GM12878 (cell line): Measurements from ENCODE around the gene MACROD2. TPM values are rescaled to one million over a fixed set of nuclear protein-coding genes. Genes with fewer than 3 reads are reported as not detected.

Experiments used
- ATAC-seq: fragments of 200-7000 bp; cut with Tn5 transposase; 3 replicates; pipeline ENCODE4 v1.9.1; 2020; ENCODE audit warnings: mild to moderate bottlenecking, moderate library complexity
- BruUV-seq: library from RNA; stranded (reverse); fragments of 400-500 nt; replicated peaks from 2 replicates; lab custom pipeline; 2021; lab: Mats Ljungman, UMichigan
- CTCF ChIA-PET: fragments of 300-600 bp; sonication (Branson Sonifier 250); formaldehyde crosslinking; extraction: SDS; loops from one replicate; lab custom pipeline; 2021; ENCODE audit warnings: inconsistent platforms; lab: Yijun Ruan, JAX
- POLR2A ChIA-PET: fragments of 350-600 bp; formaldehyde crosslinking; extraction: SDS; loops from one replicate; lab custom pipeline; 2021; ENCODE audit warnings: inconsistent platforms; lab: Charles Lee
- RAD21 ChIA-PET: fragments of 300-600 bp; sonication (Branson Sonifier 250); formaldehyde crosslinking; loops from one replicate; lab custom pipeline; 2023; ENCODE audit warnings: antibody characterized with exemption; ENCODE audit not compliant: unreplicated experiment; lab: Charles Lee
- SMC1A ChIA-PET: fragments of 300-600 bp; sonication (Branson Sonifier 250); formaldehyde crosslinking; loops from one replicate; lab custom pipeline; 2023; ENCODE audit not compliant: unreplicated experiment, uncharacterized antibody; lab: Charles Lee
- DNase-seq: peaks from one replicate; pipeline ENCODE4 v3.0.0-alpha.2; 2011; ENCODE audit warnings: low read depth, low spot score
- FAIRE-seq: peaks from 3 replicates; lab custom pipeline; 2011; peaks lifted over from hg19 to GRCh38; lab: Jason Lieb, UNC
- H2AFZ ChIP-seq: 2 replicates; pipeline ENCODE4 v1.6.0; 2011; ENCODE audit warnings: low read depth, low read length, control low read depth; ENCODE audit not compliant: control insufficient read depth
- H3K27ac ChIP-seq: 2 replicates; pipeline ENCODE4 v1.5.1; 2011; ENCODE audit warnings: control low read depth; ENCODE audit not compliant: control insufficient read depth, insufficient read depth
- H3K27me3 ChIP-seq, 2 experiments: replicated peaks in 1 of 2; 2 replicates each; pipeline versions ENCODE4 v1.6.0 to v1.6.1; 2011; ENCODE audit warnings: low read length in 1 of 2; ENCODE audit not compliant: control insufficient read depth in 2 of 2, insufficient read depth in 2 of 2
- H3K36me3 ChIP-seq, 2 experiments: 2 replicates each; pipeline ENCODE4 v1.5.1; 2011; ENCODE audit warnings: low read length in 1 of 2; ENCODE audit not compliant: control insufficient read depth in 2 of 2, insufficient read depth in 2 of 2
- H3K4me1 ChIP-seq: 2 replicates; pipeline ENCODE4 v1.6.1; 2011; ENCODE audit warnings: mild to moderate bottlenecking, low read length, moderate library complexity, mixed read lengths; ENCODE audit not compliant: control insufficient read depth, insufficient read depth
- H3K4me2 ChIP-seq: 2 replicates; pipeline ENCODE4 v1.6.0; 2011; ENCODE audit warnings: control low read depth; ENCODE audit not compliant: control insufficient read depth, insufficient read depth
- H3K4me3 ChIP-seq: fragments of 200-600 bp; sonication (generic); 2 replicates; pipeline ENCODE4 v1.5.1; 2016
- H3K79me2 ChIP-seq: 2 replicates; pipeline ENCODE4 v1.6.0; 2011; ENCODE audit warnings: low read length; ENCODE audit not compliant: control insufficient read depth, insufficient read depth
- H3K9ac ChIP-seq: 2 replicates; pipeline ENCODE4 v1.8.0; 2011; ENCODE audit warnings: low read length, control low read depth, mixed read lengths; ENCODE audit not compliant: control insufficient read depth, insufficient read depth
- H3K9me3 ChIP-seq: replicated peaks from 3 replicates; pipeline ENCODE4 v1.5.1; 2011; ENCODE audit warnings: mild to moderate bottlenecking, low read length; ENCODE audit not compliant: control insufficient read depth, insufficient read depth
- H4K20me1 ChIP-seq: 2 replicates; pipeline ENCODE4 v1.6.0; 2011; ENCODE audit not compliant: control insufficient read depth, insufficient read depth
- ATF2 ChIP-seq: IDR thresholded peaks from 2 replicates; pipeline ENCODE4 v1.6.1; 2012; ENCODE audit warnings: low read length, inconsistent platforms
- BACH1 ChIP-seq: fragments of 450-650 bp; IDR thresholded peaks from 2 replicates; pipeline ENCODE4 v1.6.1; 2017; ENCODE audit warnings: mild to moderate bottlenecking, borderline replicate concordance
- MXI1 ChIP-seq: fragments of 150-350 bp; IDR thresholded peaks from 2 replicates; pipeline ENCODE4 v1.6.1; 2011; ENCODE audit warnings: low read depth, mild to moderate bottlenecking, inconsistent platforms, low read length, improper control_type of control experiment
- MYC ChIP-seq: IDR thresholded peaks from 2 replicates; pipeline ENCODE4 v1.6.1; 2011; ENCODE audit warnings: mild to moderate bottlenecking, low read length, moderate library complexity, inconsistent platforms; ENCODE audit not compliant: insufficient read depth, insufficient replicate concordance, insufficient read length, severe bottlenecking
- NFXL1 ChIP-seq: fragments of 450-650 bp; IDR thresholded peaks from 2 replicates; pipeline ENCODE4 v1.6.1; 2017; ENCODE audit warnings: antibody characterized with exemption, mild to moderate bottlenecking, borderline replicate concordance
- PAX8 ChIP-seq: fragments of 450-650 bp; IDR thresholded peaks from 2 replicates; pipeline ENCODE4 v1.6.1; 2017; ENCODE audit warnings: mild to moderate bottlenecking, moderate library complexity
- WGBS: methylation state at CpG from one replicate; pipeline ENCODE4 v1.1.6; 2016; ENCODE audit warnings: low lambda C conversion rate; ENCODE audit not compliant: insufficient replicate concordance, insufficient coverage; ENCODE audit errors: missing lambda C conversion rate; 5-methylcytosine and 5-hydroxymethylcytosine counted together
- in situ Hi-C: fragments of 300-500 bp; cut with MboI; formaldehyde crosslinking; loops from 9 replicates; pipeline ENCODE4 v1.14.3; 2018; ENCODE audit warnings: mixed read lengths
- intact Hi-C: fragments of 100-400 bp; cut with micrococcal nuclease; formaldehyde crosslinking; loops from one replicate; pipeline ENCODE4 v1.14.2; 2022; ENCODE audit not compliant: unreplicated experiment
- polyA plus RNA-seq, 11 experiments: library from polyadenylated mRNA; depleted of rRNA in 4 of 11; unstranded in 6 of 11; stranded (reverse) in 5 of 11; fragments of >200 nt; fragmentation: Nextera tagmentation in 4 of 11; fragmentation: Illumina TruSeq in 1 of 11; extraction: Ambion mirVana in 4 of 11; extraction: Trizol in 1 of 11; gene quantifications; 1 replicate in 1 of 11; 2 replicates in 10 of 11; pipeline versions ENCODE4 v1.2.1 to v1.2.3, GENCODE V29; 2011 to 2016; ENCODE audit warnings: inconsistent platforms in 2 of 11, missing spikeins in 2 of 11, low read depth in 1 of 11
- total RNA-seq, 4 experiments: library from RNA; depleted of rRNA in 3 of 4; stranded (reverse); fragments of >200 nt in 3 of 4; fragmentation: Illumina TruSeq in 1 of 4; extraction: Trizol in 1 of 4; gene quantifications; 2 replicates each; pipeline versions ENCODE4 v1.2.1 to v1.2.3, GENCODE V29; 2013 to 2021

The MACROD2 gene
- total and polyA plus RNA-seq, 10 of the 15 experiments (the other 5 are each of a cell fraction or from before 2014, with no cell fraction given): 1.1 to 21.5 (median 2.2) TPM

DNA sequence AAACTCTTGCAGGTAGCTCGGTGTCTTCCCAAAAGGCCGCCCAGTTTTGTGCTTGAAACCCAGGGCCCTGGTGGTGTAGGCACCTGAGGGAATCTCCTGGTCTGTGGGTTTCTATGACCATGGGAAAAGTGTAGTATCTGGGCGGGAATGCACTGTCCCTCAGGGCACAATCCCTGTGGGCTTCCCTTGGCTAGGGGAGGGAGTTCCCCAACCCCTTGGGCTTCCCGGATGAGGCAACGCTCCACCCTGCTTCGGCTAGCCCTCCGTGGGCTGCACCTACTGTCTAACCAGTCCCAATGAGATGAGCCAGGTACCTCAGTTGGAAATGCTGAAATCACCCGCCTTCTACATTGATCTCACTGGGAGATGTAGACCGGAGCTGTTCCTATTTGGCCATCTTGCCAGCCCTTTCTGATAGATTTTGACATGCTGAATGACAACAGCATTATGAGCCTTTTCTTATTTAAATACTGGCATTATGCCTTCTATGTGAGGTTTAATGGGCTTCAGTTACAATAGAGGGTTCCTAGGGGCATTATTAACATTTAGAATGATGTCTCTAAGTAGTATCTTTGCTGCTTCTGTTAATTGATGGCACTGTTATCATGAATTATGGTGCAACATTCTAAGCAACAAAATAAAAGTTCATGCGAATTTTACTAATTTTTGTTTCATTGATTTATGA is 475.8 kb downstream of the MACROD2 start (continued):
- no peak for TF ChIP-seq ATF2
- TF ChIP-seq MXI1: no peak
- no peak for TF ChIP-seq BACH1
- TF ChIP-seq PAX8: no peak

GRCh38 chr20:14477125-14477524 is 481.8 kb downstream of the MACROD2 start:
- 13% methylated on average over 3 of the region's 3 CpGs for WGBS
- H4K20me1 ChIP-seq: no peaks in the 10 kb centered on the region
- ATAC-seq (no peak), DNase-seq (no peak), FAIRE-seq (no peak)
- H3K79me2 ChIP-seq: no peaks in the 10 kb centered on the region
- RAD21 ChIA-PET: no interaction called here
- H3K27me3 ChIP-seq: no peaks in the 10 kb centered on the region
- no peak overlapping the region for H3K9ac ChIP-seq
- no TSS peak for BruUV-seq
- TF ChIP-seq NFXL1: no peak
- no peak for TF ChIP-seq MYC
- POLR2A ChIA-PET: no interaction called here
- no peaks in the 10 kb centered on the region for H3K4me1 ChIP-seq
- H3K36me3 ChIP-seq: no peaks in the 10 kb centered on the region
- H3K27ac ChIP-seq: no peak overlapping the region
- intact Hi-C loops (no loop called here), in situ Hi-C loops (no loop called here)
- no peaks in the 10 kb centered on the region for H3K9me3 ChIP-seq
- H3K4me3 ChIP-seq: no peak overlapping the region
- CTCF ChIA-PET: no interaction called here
- no peak overlapping the region for H3K4me2 ChIP-seq
- H2AFZ ChIP-seq: no peak overlapping the region
- SMC1A ChIA-PET: interaction anchor here (0.6 kb wide), 1 partner anchor 733 kb away, joined by 4 read pairs; no protein-coding TSS in a partner anchor
